ENCODE results near the gene CALHM2. TPM values are rescaled to one million over a fixed set of nuclear protein-coding genes. Genes with fewer than 3 reads are reported as not detected.
A peak's percentile ranks its signal among the peaks of the same experiment; 100 is the strongest.

The CALHM2 gene
- total RNA-seq, 1 donor from 2014 or later: 94.3 TPM

- TF ChIP-seq CTCF (IDR thresholded peaks at IDR 0.05) (peak; percentile 52 to 71 (median 68)), POLR2A (IDR thresholded peaks at IDR 0.05) (no peak), POLR2AphosphoS5 (IDR thresholded peaks at IDR 0.05; ENCODE audit: insufficient read depth in 1 of 2, low read depth in 1 of 2) (no peak)
- intact Hi-C loops (cut with DNase I): loop anchor here (10.0 kb wide), 1 partner anchor 178 kb away; no protein-coding TSS in a partner anchor
- Histone ChIP-seq H3K4me3 (no peak overlapping the region), H3K27me3 (no peaks in the 10 kb centered on the region), H3K27ac (no peak overlapping the region), H3K4me1 (no peaks in the 10 kb centered on the region), H3K9me3 (no peaks in the 10 kb centered on the region), H3K36me3 (peaks cover 5 to 90% of the 10 kb centered on the region in 2 donors)
- no peak for DNase-seq (ENCODE audit: extremely low spot score in 2 of 2)
Observed at GRCh38 chr10:103416436-103417147, 35.6 kb downstream of the CALHM2 start.

- H3K36me3 ChIP-seq: peaks cover 5 to 94% of the 10 kb centered on the region in 2 donors
- H3K4me1 ChIP-seq: no peaks in the 10 kb centered on the region
- DNase-seq (ENCODE audit: extremely low spot score in 2 of 2): no peak
- no peaks in the 10 kb centered on the region for H3K27me3 ChIP-seq
- intact Hi-C loops (cut with DNase I): loop anchor here (10.0 kb wide), 1 partner anchor 179 kb away; no protein-coding TSS in a partner anchor
- H3K27ac ChIP-seq: no peak overlapping the region
- TF ChIP-seq POLR2A (IDR thresholded peaks at IDR 0.05) (no peak), CTCF (IDR thresholded peaks at IDR 0.05) (no peak), POLR2AphosphoS5 (IDR thresholded peaks at IDR 0.05; ENCODE audit: insufficient read depth in 1 of 2, low read depth in 1 of 2) (no peak)
- no peak overlapping the region for H3K4me3 ChIP-seq
- H3K9me3 ChIP-seq: no peaks in the 10 kb centered on the region
Observed at GRCh38 chr10:103415581-103415980, 36.6 kb downstream of the CALHM2 start.

- no peaks in the 10 kb centered on the region for H3K9me3 ChIP-seq
- no peaks in the 10 kb centered on the region for H3K27me3 ChIP-seq
- no peak overlapping the region for H3K27ac ChIP-seq
- no peaks in the 10 kb centered on the region for H3K4me1 ChIP-seq
- peaks cover 5 to 91% of the 10 kb centered on the region in 2 donors for H3K36me3 ChIP-seq
- intact Hi-C loops (cut with DNase I): loop anchor here (10.0 kb wide), 1 partner anchor 181 kb away; no protein-coding TSS in a partner anchor
- no peak overlapping the region for H3K4me3 ChIP-seq
- DNase-seq (ENCODE audit: extremely low spot score in 2 of 2): no peak
- no peak for TF ChIP-seq POLR2A (IDR thresholded peaks at IDR 0.05)
- no peak for TF ChIP-seq POLR2AphosphoS5 (IDR thresholded peaks at IDR 0.05; ENCODE audit: insufficient read depth in 1 of 2, low read depth in 1 of 2)
- no peak for TF ChIP-seq CTCF (IDR thresholded peaks at IDR 0.05)
Observed at GRCh38 chr10:103413564-103413963, 38.6 kb downstream of the CALHM2 start.

GRCh38 chr10:103397191-103397825, 54.9 kb downstream of the CALHM2 start:
- peaks cover 0 to 41% of the 10 kb centered on the region in 2 donors for H3K36me3 ChIP-seq
- H3K27me3 ChIP-seq: no peaks in the 10 kb centered on the region
- TF ChIP-seq POLR2A (IDR thresholded peaks at IDR 0.05): no peak
- no peak for TF ChIP-seq POLR2AphosphoS5 (IDR thresholded peaks at IDR 0.05; ENCODE audit: insufficient read depth in 1 of 2, low read depth in 1 of 2)
- TF ChIP-seq CTCF (IDR thresholded peaks at IDR 0.05): no peak
- H3K4me1 ChIP-seq: peaks cover 43% of the 10 kb centered on the region
- peak overlapping the region; percentile 68 to 79 for H3K4me3 ChIP-seq
- H3K27ac ChIP-seq: peak overlapping the region; percentile 12
- DNase-seq (ENCODE audit: extremely low spot score in 2 of 2): no peak
- H3K9me3 ChIP-seq: no peaks in the 10 kb centered on the region
- intact Hi-C loops (cut with DNase I): no loop called here

GRCh38 chr10:103396789-103397087, 55.4 kb downstream of the CALHM2 start:
- TF ChIP-seq CTCF (IDR thresholded peaks at IDR 0.05) (no peak), POLR2AphosphoS5 (IDR thresholded peaks at IDR 0.05; ENCODE audit: insufficient read depth in 1 of 2, low read depth in 1 of 2) (no peak), POLR2A (IDR thresholded peaks at IDR 0.05) (no peak)

More at GRCh38 chr10:103396789-103397087, 55.4 kb downstream of the CALHM2 start:
- intact Hi-C loops (cut with DNase I): no loop called here
- Histone ChIP-seq H3K4me3 (peak overlapping the region; percentile 68 to 79), H3K36me3 (peaks cover 0 to 39% of the 10 kb centered on the region in 2 donors), H3K27ac (peak overlapping the region; percentile 12), H3K4me1 (peaks cover 43% of the 10 kb centered on the region), H3K9me3 (no peaks in the 10 kb centered on the region), H3K27me3 (no peaks in the 10 kb centered on the region)
- DNase-seq (ENCODE audit: extremely low spot score in 2 of 2): no peak

Data from vagina (tissue), 2 donors.